Measurements from ENCODE around the gene EXD3.

EXD3 gene

GRCh38 chr9:137325799-137326198 is 97.2 kb downstream of the EXD3 start:
- H3K27ac ChIP-seq, result no peak overlapping the region
- TF ChIP-seq CTCF (conservative IDR thresholded peaks at IDR 0.05), result no peak

- H3K27ac ChIP-seq, result no peak overlapping the region
- TF ChIP-seq CTCF (conservative IDR thresholded peaks at IDR 0.05), result no peak
These were observed 97.8 kb downstream of the EXD3 start for GRCh38 chr9:137325124-137325523.

- no peak overlapping the region for H3K27ac ChIP-seq
- TF ChIP-seq CTCF (conservative IDR thresholded peaks at IDR 0.05), result no peak
These were observed 99.2 kb downstream of the EXD3 start for GRCh38 chr9:137323531-137324331.

GRCh38 chr9:137321726-137322361 is 101.1 kb downstream of the EXD3 start:
- TF ChIP-seq CTCF (conservative IDR thresholded peaks at IDR 0.05), result no peak
- H3K27ac ChIP-seq, result no peak overlapping the region

- TF ChIP-seq CTCF (conservative IDR thresholded peaks at IDR 0.05), result no peak
- H3K27ac ChIP-seq, result no peak overlapping the region
These were observed 102.2 kb downstream of the EXD3 start for GRCh38 chr9:137320555-137321384.

- TF ChIP-seq CTCF (conservative IDR thresholded peaks at IDR 0.05), result no peak
These were observed 103.0 kb downstream of the EXD3 start for GRCh38 chr9:137319739-137320551.

More at GRCh38 chr9:137319739-137320551, 103.0 kb downstream of the EXD3 start:
- no peak overlapping the region for H3K27ac ChIP-seq

Data from VCaP (cell line).